Cardiac muscle cell (in vitro differentiated cells and primary cell): ENCODE measurements around the gene IGSF23. TPM values are rescaled to one million over a fixed set of nuclear protein-coding genes. Genes with fewer than 3 reads are reported as not detected.
A peak's percentile ranks its signal among the peaks of the same experiment; 100 is the strongest.

Source experiments
- DNase-seq, 2 donors: peaks; one replicate each; pipeline versions ENCODE4 v3.0.0 to v3.0.0-alpha.2; 2010 to 2017; ENCODE audit warnings: low read depth in 1 of 2, low spot score in 1 of 2
- H3K27ac ChIP-seq: fragments of 200-600 bp; sonication (generic); 2 replicates; pipeline ENCODE4 v1.5.1; 2016
- H3K27me3 ChIP-seq: fragments of 200-600 bp; sonication (generic); 2 replicates; pipeline ENCODE4 v1.6.0; 2016; ENCODE audit warnings: control low read depth
- H3K36me3 ChIP-seq: fragments of 200-600 bp; sonication (generic); 2 replicates; pipeline ENCODE4 v1.5.1; 2016; ENCODE audit warnings: control low read depth
- H3K4me1 ChIP-seq: fragments of 200-600 bp; sonication (generic); 2 replicates; pipeline ENCODE4 v1.8.1; 2017; ENCODE audit warnings: low read depth, mild to moderate bottlenecking, mixed run types
- H3K4me3 ChIP-seq: fragments of 200-600 bp; sonication (generic); 2 replicates; pipeline ENCODE4 v1.5.1; 2016; ENCODE audit warnings: mild to moderate bottlenecking
- H3K9me3 ChIP-seq: fragments of 200-600 bp; sonication (generic); 2 replicates; pipeline ENCODE4 v1.5.1; 2017; ENCODE audit warnings: low read depth, mild to moderate bottlenecking, control low read depth
- polyA plus RNA-seq: library from polyadenylated mRNA; unstranded; fragments of >200 nt; fragmentation: Nextera tagmentation; extraction: Ambion mirVana; gene quantifications from 2 replicates; pipeline ENCODE4 v1.2.1, GENCODE V29; 2016
- total RNA-seq: library from RNA; depleted of rRNA; stranded (reverse); fragments of >200 nt; gene quantifications from 2 replicates; pipeline ENCODE4 v1.2.3, GENCODE V29; 2016
- TF ChIP-seq, protein P1 (sequence below): IDR thresholded peaks from 2 replicates; pipeline ENCODE4 v1.5.1; 2012; ENCODE audit warnings: low read depth, mild to moderate bottlenecking, low read length

IGSF23 gene
- total and polyA plus RNA-seq, 2 experiments from 2014 or later = not detected

DNA sequence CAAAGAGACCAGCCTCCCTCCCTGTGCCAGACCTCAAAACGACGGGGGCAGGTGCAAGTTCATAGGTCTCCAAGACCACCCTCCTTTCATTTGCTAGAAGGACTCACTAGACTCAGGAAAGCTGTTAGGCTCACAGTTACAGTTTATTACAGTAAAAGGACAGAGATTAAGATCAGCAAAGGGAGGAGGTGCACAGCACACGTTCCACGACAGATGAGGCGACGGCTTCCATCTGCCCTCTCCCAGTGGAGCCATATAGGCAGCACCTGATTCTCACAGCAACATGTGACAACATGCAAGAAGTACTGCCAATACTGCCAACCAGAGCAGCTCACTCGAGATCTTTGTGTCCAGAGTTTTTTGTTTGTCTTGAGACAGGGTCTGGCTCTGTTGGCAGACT is 48.5 kb downstream of the IGSF23 start:
- Histone ChIP-seq H3K4me1 (no peaks in the 10 kb centered on the region), H3K27ac (no peak overlapping the region), H3K4me3 (no peak overlapping the region), H3K27me3 (no peaks in the 10 kb centered on the region), H3K36me3 (peaks cover 21% of the 10 kb centered on the region), H3K9me3 (no peaks in the 10 kb centered on the region)
- TF ChIP-seq, protein P1, sequence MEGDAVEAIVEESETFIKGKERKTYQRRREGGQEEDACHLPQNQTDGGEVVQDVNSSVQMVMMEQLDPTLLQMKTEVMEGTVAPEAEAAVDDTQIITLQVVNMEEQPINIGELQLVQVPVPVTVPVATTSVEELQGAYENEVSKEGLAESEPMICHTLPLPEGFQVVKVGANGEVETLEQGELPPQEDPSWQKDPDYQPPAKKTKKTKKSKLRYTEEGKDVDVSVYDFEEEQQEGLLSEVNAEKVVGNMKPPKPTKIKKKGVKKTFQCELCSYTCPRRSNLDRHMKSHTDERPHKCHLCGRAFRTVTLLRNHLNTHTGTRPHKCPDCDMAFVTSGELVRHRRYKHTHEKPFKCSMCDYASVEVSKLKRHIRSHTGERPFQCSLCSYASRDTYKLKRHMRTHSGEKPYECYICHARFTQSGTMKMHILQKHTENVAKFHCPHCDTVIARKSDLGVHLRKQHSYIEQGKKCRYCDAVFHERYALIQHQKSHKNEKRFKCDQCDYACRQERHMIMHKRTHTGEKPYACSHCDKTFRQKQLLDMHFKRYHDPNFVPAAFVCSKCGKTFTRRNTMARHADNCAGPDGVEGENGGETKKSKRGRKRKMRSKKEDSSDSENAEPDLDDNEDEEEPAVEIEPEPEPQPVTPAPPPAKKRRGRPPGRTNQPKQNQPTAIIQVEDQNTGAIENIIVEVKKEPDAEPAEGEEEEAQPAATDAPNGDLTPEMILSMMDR = no peak
- DNase-seq = no peak

DNA sequence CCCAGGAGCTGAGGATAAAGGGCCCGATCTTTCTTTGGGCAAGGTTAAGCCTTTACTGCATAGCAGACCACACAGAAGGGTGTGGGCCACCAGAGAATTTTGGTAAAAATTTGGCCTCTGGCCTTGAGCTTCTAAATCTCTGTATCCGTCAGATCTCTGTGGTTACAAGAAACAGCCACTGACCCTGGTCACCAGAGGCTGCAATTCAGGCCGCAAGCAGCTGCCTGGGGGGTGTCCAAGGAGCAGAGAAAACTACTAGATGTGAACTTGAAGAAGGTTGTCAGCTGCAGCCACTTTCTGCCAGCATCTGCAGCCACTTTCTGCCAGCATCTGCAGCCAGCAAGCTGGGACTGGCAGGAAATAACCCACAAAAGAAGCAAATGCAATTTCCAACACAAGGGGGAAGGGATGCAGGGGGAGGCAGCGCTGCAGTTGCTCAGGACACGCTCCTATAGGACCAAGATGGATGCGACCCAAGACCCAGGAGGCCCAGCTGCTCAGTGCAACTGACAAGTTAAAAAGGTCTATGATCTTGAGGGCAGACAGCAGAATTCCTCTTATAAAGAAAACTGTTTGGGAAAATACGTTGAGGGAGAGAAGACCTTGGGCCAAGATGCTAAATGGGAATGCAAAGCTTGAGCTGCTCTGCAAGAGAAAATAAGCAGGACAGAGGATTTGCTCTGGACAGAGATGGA is 49.5 kb downstream of the IGSF23 start:
- Histone ChIP-seq H3K36me3 (peaks cover 21% of the 10 kb centered on the region), H3K9me3 (no peaks in the 10 kb centered on the region), H3K27ac (no peak overlapping the region), H3K27me3 (no peaks in the 10 kb centered on the region), H3K4me3 (no peak overlapping the region), H3K4me1 (no peaks in the 10 kb centered on the region)
- peak in 1 of 2 donors; percentile 43 for DNase-seq
- TF ChIP-seq, protein P1 = no peak

DNA sequence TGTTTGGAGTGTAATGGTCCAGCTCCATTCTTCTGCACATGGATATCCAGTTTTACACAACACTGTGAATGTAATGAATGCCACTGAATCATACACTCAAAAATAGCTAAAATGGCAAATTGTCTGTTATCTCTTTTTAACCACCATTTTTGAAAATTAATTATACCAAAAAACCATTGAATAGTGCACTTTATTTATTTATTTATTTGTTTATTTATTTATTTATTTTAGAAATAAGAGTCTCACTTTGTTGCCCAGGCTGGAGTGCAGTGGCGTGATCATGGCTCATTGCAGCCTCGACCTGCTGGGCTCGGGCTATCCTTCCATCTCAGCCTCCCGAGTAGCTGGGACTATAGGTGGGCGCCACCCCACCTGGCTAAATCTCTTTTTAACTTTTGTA is 50.6 kb downstream of the IGSF23 start:
- H3K27me3 ChIP-seq = no peaks in the 10 kb centered on the region
- no peaks in the 10 kb centered on the region for H3K4me1 ChIP-seq
- no peaks in the 10 kb centered on the region for H3K9me3 ChIP-seq
- H3K36me3 ChIP-seq = peaks cover 16% of the 10 kb centered on the region
- TF ChIP-seq, protein P1 = no peak
- no peak for DNase-seq
- H3K27ac ChIP-seq = no peak overlapping the region
- H3K4me3 ChIP-seq = no peak overlapping the region

DNA sequence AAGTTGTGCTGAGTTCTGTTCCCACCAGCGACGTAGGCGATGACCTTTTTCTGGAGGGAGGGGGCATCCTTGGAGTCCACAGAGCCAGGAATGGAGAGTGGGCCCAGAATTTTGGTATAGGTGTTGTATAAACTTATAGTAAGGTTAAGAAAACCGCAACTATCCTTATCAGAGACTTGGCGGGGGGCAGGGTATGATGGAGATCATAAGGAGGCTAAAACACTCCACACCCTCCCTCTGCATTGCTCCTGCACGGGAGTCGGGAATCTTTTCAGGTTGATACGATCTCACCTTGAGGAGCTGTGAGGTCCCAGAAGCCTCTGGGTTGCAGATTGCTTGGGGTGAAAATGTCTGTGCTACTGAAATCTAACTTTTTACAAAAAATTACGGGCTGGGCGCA is 51.6 kb downstream of the IGSF23 start:
- Histone ChIP-seq H3K9me3 (no peaks in the 10 kb centered on the region), H3K27me3 (no peaks in the 10 kb centered on the region), H3K36me3 (peaks cover 9% of the 10 kb centered on the region), H3K4me1 (no peaks in the 10 kb centered on the region), H3K27ac (no peak overlapping the region), H3K4me3 (no peak overlapping the region)
- TF ChIP-seq, protein P1 = no peak
- DNase-seq = no peak

DNA sequence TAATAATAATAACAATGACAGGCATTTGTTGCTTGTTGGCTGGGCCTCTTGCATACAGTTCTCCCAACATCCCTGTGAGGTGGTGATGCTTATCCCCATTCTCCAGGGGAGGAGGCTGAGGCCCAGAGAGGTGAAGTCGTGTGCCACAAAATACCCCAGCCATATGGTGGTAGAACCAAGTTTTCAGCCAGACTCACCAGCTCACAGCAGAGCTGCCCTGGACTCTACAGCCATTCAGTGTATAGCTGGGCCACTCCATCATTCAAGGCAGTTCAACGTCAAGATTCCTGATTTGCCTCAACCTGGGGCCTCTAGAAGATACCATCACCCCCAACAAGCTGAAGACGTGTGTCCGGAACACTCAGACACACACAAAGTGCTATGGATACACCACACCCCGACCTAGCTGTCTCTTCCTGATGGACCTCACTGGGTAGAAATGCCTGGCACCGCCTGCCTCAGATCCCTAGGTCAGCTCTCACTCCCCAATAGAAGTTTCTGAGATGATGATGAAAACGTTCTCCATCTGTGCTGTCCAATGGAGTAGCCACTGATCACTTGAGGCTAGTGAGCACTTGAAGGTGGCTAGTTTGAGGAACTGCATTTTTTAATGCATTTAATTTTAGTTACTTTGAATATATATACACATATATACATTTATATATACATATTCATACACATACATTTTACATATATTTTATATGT is 53.6 kb downstream of the IGSF23 start:
- DNase-seq = no peak
- no peaks in the 10 kb centered on the region for H3K27me3 ChIP-seq
- H3K4me1 ChIP-seq = no peaks in the 10 kb centered on the region
- no peaks in the 10 kb centered on the region for H3K9me3 ChIP-seq
- H3K27ac ChIP-seq = no peak overlapping the region
- H3K36me3 ChIP-seq = peaks cover 3% of the 10 kb centered on the region
- TF ChIP-seq, protein P1 = no peak
- no peak overlapping the region for H3K4me3 ChIP-seq
